Left ventricle myocardium superior (tissue), 1 donor: ENCODE results near the gene GABBR1. TPM values are rescaled to one million over a fixed set of nuclear protein-coding genes. Genes with fewer than 3 reads are reported as not detected.

Source experiments
- ATAC-seq: fragments of 200-7000 bp; cut with Tn5 transposase; one replicate; pipeline ENCODE4 v1.9.1; 2020; ENCODE audit warnings: mild to moderate bottlenecking, moderate library complexity
- DNase-seq: peaks from one replicate; pipeline ENCODE4 v3.0.0-alpha.2; 2020
- intact Hi-C: fragments of 100-400 bp; cut with micrococcal nuclease; formaldehyde crosslinking; loops from one replicate; pipeline ENCODE4 v1.11.0; 2022
- total RNA-seq: library from RNA; stranded (reverse); fragmentation: NEBNext Ultra II Directional; extraction: Animal tissue kit (Norgen Biotek cat#: 25700); gene quantifications from one replicate; pipeline ENCODE4 v1.2.1, GENCODE V29; 2021
- donor health status: DM: no; HTN: yes; CAD: no; lungs with severe emphysema.

The GABBR1 gene
- total RNA-seq, 1 donor from 2014 or later, result 22.6 TPM

DNA sequence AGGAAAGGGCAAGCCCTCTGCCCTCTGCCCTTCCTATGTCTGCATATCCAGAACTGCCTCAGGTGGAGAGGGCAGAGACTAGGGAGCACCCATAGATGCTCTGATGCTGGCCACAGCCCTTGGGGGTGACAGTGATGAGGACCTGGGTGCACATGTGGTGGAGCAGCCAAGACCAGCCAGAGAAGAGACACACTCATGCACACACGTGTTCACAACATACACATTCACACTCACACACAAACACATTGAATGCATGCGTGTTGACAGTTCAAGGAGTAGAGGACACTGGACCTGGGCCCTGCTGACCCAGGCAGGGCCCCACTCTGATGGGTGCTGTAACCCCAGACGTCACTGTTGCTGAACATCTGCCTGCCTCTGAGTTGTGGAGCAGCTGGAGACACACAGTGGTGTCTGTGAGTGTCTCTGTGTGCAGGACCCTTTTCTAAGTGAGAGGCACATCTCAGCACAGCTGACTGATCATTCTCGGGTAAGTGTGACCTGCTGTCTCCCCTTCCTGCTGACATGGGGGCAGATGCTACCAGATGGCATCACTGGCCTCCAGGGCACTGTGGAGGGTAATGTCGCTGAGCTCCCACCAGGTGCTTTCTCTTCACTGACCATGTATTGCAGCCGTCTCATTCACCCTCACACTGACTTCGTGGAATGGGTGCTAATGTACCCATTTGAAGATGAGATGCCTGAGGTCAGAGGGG is 115.1 kb downstream of the GABBR1 start:
- intact Hi-C loops, result no loop called here
- DNase-seq (no peak), ATAC-seq (no peak)

DNA sequence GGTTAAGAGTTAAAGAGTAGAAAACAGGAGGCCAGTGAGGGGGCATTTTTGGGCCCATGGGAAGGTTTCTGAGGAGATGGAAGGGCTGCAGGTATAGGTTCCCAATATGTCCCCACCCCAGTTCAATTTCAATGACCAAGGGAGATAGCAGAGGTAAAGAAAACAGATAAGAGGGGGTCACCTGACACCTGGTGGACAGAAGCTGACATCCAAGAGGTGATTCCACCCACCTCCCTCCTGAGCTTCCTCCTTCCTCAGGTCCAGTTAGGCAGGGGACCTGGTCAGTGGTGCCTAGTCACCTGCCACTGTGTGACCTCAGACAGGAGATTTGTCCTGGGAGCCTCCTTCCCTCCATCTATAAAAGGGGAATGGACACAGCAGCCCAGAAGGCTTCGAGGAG is 115.7 kb downstream of the GABBR1 start:
- DNase-seq (no peak), ATAC-seq (no peak)
- intact Hi-C loops, result no loop called here

DNA sequence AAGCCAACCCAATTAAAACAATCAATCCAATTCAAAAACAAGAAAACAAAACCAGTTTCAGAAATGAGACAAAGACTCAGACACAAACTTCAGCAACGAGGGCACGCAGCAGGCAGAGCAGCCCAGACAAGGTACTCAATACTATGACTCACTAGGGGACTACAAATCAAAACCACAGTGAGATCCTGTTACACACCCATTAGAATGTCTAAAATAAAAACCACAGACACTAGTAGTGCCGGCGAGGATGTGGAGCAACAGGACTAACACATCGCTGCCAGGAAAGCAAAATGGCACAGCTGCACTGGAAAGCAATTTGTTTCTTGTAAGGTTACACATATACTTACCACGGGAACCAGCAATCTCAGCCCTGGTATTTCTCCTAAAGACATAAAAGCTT is 116.9 kb downstream of the GABBR1 start:
- intact Hi-C loops, result no loop called here
- ATAC-seq (no peak), DNase-seq (no peak)

DNA sequence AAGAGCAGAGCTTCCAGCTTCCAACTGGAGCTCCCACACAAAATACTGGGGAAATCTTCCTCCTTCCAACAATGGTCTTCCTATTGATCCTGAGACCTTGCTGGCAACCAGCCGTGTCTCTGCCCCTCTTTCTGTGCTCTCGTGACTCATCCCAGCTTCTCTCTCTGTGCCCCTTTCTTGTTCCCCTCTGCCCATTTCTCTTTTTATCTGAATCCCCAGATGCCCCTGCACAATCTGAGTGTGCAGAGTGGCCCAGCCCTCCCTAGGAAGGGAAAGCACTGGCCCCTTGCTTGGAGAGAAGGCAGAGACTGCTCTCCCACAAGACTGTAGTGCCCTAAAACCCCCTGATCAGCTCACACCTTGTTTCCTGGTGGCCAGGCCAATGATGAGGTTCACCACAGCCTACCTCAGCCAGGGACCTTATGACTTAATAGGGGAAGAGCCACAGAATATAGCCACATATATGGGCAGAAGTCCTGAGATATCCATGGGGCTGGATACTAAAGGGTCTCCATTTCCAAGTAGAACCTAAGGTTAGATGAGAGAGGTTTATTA is 122.2 kb downstream of the GABBR1 start:
- ATAC-seq, result no peak
- intact Hi-C loops, result no loop called here
- no peak for DNase-seq

DNA sequence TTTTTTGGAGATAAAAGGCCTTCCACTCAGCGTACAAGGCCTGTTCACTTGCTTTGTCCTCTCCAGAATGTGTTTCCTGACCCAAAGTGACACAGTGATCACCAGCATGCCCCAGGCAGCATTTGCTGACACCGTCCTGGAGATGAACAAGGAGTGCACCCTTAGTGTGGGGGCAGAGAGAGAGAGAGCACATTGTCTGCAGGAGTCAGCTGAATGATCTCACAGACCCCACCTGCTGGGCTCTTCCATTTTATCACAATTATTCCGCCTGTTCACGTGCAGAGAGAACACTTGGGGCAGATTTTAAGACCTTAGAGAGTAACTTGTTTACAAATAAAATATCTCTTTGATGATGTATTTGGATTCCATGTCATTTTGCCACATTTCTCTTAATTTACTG is 122.8 kb downstream of the GABBR1 start:
- ATAC-seq, result no peak
- intact Hi-C loops, result no loop called here
- DNase-seq, result no peak

Other genes starting within 250 kb of the GABBR1 start
- gene OR12D2, start 237.6 kb downstream of the GABBR1 start, total RNA-seq, result not detected
- not detected for gene OR12D1, start 218.3 kb downstream of the GABBR1 start, total RNA-seq
- not detected for gene OR10C1, start 193.9 kb downstream of the GABBR1 start, total RNA-seq
- gene OR11A1, start 176.1 kb downstream of the GABBR1 start, total RNA-seq, result not detected
- not detected for gene OR2H1, start 176.0 kb downstream of the GABBR1 start, total RNA-seq
- 0.40 TPM for gene MAS1L, start 145.2 kb downstream of the GABBR1 start, total RNA-seq
- gene UBD, start 73.5 kb downstream of the GABBR1 start, total RNA-seq, result not detected
- not detected for gene OR2H2, start 48.1 kb downstream of the GABBR1 start, total RNA-seq
- 5.4 TPM for gene MOG, start 23.9 kb upstream of the GABBR1 start, total RNA-seq
- not detected for gene ZFP57, start 48.0 kb upstream of the GABBR1 start, total RNA-seq
- gene HLA-F, start 90.3 kb upstream of the GABBR1 start, total RNA-seq, result 32.3 TPM
- gene HLA-G, start 194.6 kb upstream of the GABBR1 start, total RNA-seq, result not detected